NCI-H524 (cell line): ENCODE data around the gene UCKL1.

Experiments used
- DNase-seq, 2 experiments: peaks; one replicate each; lab custom pipeline; 2025; lab: John Stamatoyannopoulos, UW

UCKL1 gene

DNA sequence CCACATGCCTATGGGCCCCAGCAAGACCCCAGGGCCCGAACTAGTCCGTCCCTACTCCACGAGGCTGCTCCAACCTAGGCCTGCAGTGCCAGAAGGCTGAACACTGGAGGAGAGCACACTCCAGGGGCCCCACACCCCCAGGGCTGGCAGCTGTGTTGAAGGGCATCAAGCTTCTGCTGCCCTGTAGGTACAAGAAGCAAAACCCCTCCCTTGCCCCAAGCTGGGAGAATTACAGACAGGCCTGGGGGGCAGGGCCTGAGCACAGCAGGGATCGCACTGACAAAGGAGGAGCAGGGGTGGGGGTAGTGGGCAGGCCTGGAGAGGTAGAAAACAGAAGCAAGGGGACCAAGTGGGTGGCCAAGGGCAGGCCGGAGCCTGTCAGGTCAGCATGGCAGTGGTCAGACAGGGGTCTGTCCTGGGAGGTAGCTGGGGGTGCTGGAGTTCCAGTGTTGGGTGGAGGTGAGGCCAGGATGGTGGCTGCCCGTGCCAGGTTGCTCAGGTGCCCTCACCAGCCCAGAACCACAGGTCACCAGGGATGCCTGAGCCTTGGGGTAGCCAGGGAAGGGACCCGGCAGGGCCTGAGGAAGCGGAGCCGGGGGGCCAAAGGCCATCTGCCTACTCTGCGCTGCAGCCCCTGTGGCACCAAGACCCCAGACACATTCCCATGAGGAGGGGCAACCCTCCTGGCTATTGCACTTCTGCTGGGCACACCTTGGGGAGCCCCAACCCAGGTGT is 2.9 kb upstream of the UCKL1 start:
- no peak for DNase-seq

GRCh38 chr20:63958471-63958870 is 2.3 kb upstream of the UCKL1 start:
- no peak for DNase-seq

- DNase-seq = no peak
These were observed 1.6 kb upstream of the UCKL1 start for GRCh38 chr20:63957690-63958441.

- DNase-seq = peak in 1 of 2 experiments; percentile 66
These were observed 931 bp upstream of the UCKL1 start for GRCh38 chr20:63957004-63957689.

DNA sequence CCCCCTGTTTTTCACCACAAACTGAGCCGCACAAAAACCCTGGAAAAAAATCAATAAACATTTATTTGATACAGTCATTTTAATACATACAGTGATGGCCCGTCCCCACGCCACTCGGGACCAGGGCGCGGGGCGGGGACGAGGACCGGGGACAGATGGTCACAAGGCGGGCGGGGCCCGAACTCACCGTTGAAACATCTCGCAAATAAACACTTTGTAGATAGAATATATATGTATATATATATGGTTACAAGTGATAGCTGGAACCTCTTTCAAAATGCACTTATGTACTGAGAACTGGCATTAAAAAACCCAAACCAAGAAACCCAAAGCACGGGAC is 418 bp upstream of the UCKL1 start:
- no peak for DNase-seq

GRCh38 chr20:63955281-63955826 is 862 bp downstream of the UCKL1 start:
- peak in 1 of 2 experiments; percentile 44 for DNase-seq

DNA sequence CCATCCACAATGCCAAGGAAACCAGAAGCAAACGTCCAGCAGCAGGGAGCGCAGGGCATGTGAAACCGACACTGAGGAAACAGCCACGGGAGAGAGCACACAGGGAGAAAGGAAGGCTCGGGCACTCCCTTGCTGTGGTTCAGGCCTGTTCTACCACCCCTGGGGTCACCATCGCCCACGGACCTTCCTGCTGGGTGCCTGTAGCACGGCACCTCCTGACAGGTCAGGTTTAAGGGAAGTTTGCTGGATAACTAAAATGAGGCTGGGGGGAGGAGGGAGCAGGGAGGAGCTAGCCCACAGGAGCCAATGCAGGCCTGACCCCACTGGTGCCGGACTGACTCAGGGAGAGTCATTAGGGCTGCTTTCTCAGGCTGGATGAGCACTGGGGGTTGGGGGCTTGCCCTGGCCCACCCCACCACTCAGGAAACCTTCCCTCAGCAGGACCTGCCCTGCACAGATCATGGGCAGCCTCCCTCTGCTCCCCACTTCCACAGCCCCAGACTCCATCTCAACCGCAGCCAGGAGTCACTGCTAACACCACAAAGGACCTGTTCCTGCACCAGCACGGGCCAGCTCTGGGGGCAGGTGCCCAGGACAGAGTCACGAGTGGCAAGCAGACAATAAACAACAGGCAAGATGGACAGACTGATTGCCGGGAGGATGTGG is 2.3 kb downstream of the UCKL1 start:
- DNase-seq = no peak

- no peak for DNase-seq
These were observed 3.4 kb downstream of the UCKL1 start for GRCh38 chr20:63952769-63953168.

DNA sequence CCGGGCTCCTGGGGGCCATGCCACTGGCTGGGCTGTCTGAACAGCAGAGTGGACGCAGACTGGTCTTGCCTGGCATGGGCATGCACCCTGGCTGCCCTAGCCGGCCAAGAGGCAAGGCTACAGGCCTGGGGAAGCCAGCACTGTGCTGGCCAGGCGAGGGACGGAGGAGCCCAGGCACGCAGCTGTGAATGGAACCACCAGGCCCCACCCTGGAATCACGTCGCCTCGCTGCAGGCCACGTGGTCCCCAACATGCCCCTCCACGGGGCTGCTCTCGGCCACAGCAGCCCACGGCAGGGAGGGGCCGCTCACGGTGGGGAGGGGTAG is 4.0 kb downstream of the UCKL1 start:
- no peak for DNase-seq

DNA sequence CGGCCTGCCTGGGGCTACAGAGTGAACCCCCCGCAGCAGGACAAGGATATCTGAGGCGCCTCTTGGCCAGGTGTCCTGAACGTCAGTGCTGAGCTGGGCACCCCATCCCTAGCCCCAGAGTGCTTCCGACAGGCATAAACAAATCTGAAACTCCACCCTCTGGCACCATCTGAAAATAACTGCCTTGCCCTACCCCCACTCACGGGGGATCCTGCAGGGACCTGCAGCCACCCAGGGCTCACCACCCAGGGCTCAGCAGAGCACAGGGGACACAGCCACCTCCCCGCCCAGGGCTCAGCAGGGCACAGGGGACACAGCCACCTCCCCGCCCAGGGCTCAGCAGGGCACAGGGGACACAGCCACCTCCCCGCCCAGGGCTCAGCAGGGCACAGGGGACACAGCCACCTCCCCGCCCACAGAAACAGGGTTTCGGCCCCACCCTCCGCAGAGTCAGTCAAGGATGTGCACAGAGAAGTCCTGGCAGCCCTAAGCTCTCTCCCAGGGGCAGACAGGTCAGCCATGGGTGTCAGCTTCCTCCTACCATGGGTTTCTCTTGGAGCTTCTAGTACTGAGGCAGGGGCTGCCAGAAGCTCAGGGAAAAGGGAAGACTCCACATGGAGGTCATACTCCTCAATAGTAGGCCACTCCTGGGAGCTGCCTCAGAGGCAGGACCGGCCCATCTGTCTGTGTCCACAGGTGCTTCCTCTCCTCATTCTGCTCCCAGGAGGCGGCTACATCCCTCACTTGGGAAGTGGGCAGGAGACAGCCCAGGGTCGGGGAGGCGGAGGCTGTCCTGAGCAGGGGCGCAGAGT is 4.6 kb downstream of the UCKL1 start:
- DNase-seq = no peak

DNA sequence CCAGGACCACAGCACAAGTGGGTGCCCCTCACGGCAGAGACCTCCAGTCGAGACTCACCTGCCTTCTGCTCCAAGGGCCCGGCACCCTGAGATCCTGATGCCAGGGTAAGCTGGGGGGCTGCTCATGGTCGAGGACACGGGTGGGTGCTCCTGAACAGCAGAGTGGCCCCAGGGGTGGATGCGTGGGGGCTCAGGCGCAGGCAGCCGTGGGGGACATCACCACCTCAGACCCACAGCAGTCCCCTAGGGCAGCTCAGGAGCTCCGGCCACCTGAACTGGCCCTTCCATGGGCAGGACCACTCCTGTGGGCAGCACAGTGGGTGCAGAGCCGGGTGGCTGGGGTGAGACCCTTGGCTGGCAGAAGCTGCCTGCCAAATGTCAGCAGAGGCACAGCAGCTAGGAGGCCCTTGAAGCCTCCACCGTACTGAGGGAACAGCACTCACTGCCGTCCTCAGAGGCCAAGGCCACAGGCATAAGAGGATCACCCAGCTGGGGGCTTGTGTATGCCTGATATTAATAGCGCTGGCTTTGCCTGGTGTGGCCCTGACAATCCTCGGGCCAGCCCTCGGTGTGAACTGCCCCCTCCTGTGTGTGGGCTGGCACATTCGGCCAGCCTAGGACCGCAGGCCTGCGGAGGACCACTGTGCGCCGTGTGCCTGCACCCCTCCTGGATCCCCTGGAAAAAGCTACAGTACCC is 5.4 kb downstream of the UCKL1 start:
- DNase-seq = no peak

DNA sequence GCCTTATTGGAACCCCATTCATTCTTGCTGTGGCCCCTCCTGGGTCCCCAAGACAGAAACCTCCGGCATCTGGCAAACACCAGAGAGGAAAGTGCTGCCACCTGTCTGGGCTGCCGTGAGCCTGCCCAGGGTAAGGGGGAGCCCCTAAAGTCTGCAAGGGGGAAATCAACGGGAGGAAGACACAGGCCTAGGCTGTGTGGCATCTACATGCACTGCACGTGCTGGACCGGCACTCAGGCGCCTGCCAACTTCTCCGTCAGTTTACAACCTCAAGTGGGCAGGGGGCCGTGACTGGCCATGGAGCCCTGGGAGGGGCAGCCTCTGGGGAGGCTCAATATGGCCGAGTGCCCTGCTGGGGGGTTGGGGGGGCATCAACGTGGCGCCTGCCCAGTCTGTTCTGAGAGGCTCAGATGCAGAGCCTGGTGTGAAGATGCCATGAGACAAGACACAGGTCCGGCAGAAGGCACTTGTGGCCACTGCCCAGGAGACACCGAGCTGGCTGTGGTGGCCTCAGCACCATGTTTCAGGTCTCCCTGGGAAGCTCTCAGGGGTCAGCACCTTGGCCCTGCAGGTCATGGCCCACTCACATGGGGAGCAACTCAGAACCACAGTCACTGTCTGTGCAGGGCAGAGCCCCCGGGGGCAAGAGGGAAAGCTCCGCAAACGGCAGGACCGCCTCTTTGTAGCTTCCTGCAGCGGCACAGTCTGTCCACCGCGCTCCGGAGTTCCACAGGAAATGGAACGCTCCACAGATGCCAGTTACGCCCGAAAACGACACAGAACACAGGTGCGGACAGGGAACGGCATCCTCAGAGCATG is 8.4 kb downstream of the UCKL1 start:
- DNase-seq = no peak

DNA sequence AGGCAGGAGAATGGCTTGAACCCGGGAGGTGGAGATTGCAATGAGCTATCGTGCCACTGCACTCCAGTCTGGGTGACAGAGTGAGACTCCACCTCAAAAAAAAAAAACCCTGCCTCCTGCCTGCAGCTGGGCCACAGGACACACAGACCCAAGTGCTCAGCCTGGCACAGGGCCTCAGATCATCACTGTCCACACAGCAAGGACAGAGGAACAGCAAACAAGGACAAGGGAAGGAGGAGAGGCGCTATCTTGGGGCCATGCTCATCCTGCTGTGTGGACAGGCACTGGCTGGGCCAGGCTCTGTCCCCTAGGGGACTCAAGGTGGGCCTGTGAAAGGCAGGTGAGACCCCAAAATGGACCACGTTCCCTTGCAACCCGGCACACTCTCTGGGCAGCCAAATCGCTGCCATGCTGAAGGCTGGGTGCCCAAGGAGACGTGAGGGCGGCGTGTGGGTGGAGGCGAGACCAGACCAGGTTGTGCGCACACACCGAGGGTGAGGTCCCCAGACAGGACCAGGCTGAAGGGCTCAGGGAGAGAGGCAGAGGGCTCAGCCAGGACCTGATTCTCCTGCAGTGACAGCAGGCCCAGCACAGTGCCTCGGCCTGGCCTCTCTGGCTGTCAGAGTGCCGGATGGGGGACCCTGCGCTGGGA is 9.1 kb downstream of the UCKL1 start:
- DNase-seq = no peak

DNA sequence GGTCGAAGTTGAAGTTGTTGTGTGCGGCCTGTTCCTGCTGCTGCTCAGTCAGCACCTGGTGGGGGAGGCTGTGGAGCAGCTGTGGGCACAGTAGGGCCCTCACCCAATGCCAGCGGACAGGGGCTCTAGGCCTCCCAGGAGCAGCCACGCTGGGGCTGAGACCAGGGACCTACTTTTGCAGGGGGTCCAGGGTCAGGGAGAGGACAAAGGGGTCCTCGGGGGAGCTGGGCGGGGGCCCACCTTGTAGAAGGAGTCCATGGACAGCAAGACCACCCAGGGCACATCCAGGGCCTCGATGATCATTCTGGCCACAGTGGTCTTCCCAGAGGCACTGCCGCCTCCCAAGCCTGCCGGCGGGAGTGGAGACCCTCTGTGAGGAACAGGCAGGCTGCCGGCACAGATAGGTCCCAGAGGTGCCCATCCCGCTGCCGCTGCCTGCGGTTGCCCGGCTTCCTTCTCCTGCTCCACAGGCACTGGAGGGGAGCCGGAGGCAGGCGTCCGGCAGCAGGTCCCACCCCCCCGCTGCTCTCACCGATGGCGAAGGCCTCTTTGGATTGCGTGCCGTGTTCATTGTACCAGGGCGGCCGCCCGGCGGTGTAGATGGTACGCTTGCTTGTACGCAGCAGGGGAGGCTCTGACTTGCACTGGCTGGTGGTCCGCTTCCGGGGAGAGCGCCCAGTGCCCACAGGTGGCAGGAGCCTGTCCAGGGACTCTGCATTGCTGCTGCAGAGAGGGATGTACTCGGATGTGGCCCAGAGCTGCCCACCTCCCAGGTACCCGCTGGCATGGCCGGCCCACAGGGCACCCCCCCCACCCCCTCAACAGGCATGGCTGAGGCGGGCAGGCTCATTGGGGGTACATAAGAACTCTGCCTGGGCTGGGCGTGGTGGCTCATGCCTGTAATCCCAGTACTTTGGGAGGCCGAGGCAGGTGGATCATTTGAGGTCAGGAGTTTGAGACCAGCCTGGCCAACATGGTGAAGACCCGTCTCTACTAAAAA is 10.0 kb downstream of the UCKL1 start:
- DNase-seq = no peak

- no peak for DNase-seq
These were observed 11.1 kb downstream of the UCKL1 start for GRCh38 chr20:63945031-63945658.

DNA sequence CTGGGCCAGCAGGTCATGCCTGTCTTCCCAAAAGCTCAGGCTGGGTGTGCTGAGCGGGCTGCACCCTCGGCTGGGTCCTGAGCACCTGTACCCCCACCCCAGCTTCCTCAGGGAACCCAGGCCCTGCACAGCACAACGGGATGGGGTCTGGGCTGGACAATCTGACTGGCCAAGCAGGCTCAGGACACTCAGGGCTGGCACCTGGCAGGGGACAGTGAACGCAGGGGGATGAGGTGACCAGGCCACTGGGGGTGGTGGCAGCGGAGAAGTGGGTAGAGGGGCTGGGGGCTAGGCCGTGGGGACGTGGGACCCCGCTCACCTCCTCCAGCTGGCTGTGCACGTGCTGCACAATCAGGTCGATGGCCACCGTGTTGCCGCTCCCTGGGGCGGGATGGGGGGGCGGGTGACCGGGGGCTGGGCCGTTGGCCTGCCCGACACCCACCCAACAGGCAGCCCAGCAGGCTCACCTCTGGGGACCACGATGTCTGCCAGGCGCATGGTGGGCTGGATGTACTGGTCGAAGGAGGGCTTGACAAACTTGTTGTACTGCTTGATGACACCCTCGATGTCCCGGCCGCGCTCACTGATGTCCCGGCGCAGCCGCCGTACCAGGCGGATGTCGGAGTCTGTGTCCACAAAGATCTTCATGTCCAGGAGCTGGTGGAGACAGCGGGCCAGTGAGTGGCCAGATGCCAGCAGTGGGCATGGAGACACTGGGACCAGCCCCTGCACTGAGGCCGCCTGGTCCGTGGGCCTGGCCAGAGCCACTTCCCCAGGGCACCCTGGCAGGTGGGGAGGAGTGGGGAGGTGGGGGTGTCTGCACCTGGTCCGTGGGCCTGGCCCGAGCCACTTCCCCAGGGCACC is 11.9 kb downstream of the UCKL1 start:
- DNase-seq = no peak

DNA sequence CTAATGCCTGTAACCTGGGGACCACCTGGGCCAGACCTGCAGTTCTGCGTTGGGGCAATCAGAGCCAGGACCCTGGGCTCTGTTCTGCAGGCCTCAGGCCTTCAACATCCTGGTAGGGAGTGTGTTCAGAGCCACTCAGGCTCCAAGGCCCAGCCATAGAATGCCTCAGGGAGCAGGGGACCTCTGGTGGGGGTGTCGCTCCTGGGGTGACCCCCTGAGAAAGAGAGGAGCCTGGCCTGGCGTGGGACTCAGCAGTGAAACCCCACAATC is 12.5 kb downstream of the UCKL1 start:
- peak in 1 of 2 experiments; percentile 36 for DNase-seq
